ENCODE measurements around the gene ATP10D.
"Not testable (repeated sequence)": the region's sequence is repeated elsewhere in the genome, so short reads cannot be mapped to it uniquely, and the experiment has no call there.

The ATP10D gene

GRCh38 chr4:47536966-47537365 lies 51.9 kb downstream of the ATP10D start:
- H3K27ac ChIP-seq = no peak overlapping the region
- no peak for TF ChIP-seq CTCF (conservative IDR thresholded peaks at IDR 0.05)

GRCh38 chr4:47538111-47538824 lies 53.2 kb downstream of the ATP10D start:
- H3K27ac ChIP-seq = no peak overlapping the region
- no peak for TF ChIP-seq CTCF (conservative IDR thresholded peaks at IDR 0.05)

- no peak overlapping the region for H3K27ac ChIP-seq
- no peak for TF ChIP-seq CTCF (conservative IDR thresholded peaks at IDR 0.05)
These were observed 53.7 kb downstream of the ATP10D start for GRCh38 chr4:47538825-47539154.

- H3K27ac ChIP-seq = not testable (repeated sequence)
These were observed 57.6 kb downstream of the ATP10D start for GRCh38 chr4:47542640-47543039.

GRCh38 chr4:47543331-47543730 lies 58.3 kb downstream of the ATP10D start:
- no peak overlapping the region for H3K27ac ChIP-seq
- TF ChIP-seq CTCF (conservative IDR thresholded peaks at IDR 0.05) = no peak

GRCh38 chr4:47550357-47550756 lies 65.3 kb downstream of the ATP10D start:
- not testable (repeated sequence) for H3K27ac ChIP-seq

GRCh38 chr4:47550899-47551548 lies 65.9 kb downstream of the ATP10D start:
- H3K27ac ChIP-seq = no peak overlapping the region
- no peak for TF ChIP-seq CTCF (conservative IDR thresholded peaks at IDR 0.05)

GRCh38 chr4:47551682-47552081 lies 66.6 kb downstream of the ATP10D start:
- no peak for TF ChIP-seq CTCF (conservative IDR thresholded peaks at IDR 0.05)
- no peak overlapping the region for H3K27ac ChIP-seq

Data from VCaP (cell line).